ENCODE measurements around the gene EFHD2.
"Not testable (repeated sequence)": the region's sequence is repeated elsewhere in the genome, so short reads cannot be mapped to it uniquely, and the experiment has no call there.

EFHD2 gene

GRCh38 chr1:15456313-15456954 lies 46.7 kb downstream of the EFHD2 start, which contains the start of gene CELA2A:
TSS of gene CELA2A (plus strand) at chr1:15456732. CDS start at chr1:15456754, 22 bp downstream.
- DNase-seq: no peak

GRCh38 chr1:15457585-15457984 lies 47.9 kb downstream of the EFHD2 start:
- no peak for DNase-seq

GRCh38 chr1:15458388-15458787 lies 48.7 kb downstream of the EFHD2 start:
- DNase-seq: not testable (repeated sequence)

- no peak for DNase-seq
Measured at GRCh38 chr1:15459771-15460707, 50.4 kb downstream of the EFHD2 start.

- DNase-seq: no peak
Measured at GRCh38 chr1:15460708-15461095, 51.0 kb downstream of the EFHD2 start.

- not testable (repeated sequence) for DNase-seq
Measured at GRCh38 chr1:15463064-15463800, 53.5 kb downstream of the EFHD2 start.

GRCh38 chr1:15463926-15464322 lies 54.2 kb downstream of the EFHD2 start:
- DNase-seq: not testable (repeated sequence)

- no peak for DNase-seq
Measured at GRCh38 chr1:15465674-15466073, 56.0 kb downstream of the EFHD2 start.

DNA sequence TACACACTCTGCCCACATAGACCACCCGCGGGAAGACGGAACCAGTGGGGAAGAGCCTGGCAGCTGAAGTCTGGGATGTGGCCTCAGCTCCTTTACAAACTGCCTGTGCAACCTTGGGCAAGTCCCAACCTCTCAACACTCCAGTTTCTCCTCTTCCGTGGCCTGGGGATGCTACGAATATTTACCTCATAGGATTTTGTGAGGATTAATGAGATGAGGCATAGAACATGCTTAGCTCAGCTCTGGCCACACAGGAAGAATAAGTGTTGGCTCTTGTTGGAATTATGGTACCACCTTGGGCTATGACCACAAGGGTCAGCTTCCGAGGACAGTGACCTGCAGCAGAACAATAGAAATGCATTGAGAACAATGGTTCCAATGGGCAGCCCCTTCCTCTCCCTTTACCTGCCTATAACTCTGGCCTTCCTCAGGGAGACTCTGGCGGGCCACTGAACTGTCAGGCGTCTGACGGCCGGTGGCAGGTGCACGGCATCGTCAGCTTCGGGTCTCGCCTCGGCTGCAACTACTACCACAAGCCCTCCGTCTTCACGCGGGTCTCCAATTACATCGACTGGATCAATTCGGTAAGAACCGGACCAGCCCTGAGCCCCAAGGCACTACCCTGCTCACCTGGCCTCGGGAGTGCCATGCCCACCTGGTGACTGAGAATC lies 57.4 kb downstream of the EFHD2 start:
- DNase-seq: not testable (repeated sequence)

- DNase-seq: no peak
Measured at GRCh38 chr1:15468145-15468544, 58.5 kb downstream of the EFHD2 start.

GRCh38 chr1:15469361-15469760 lies 59.7 kb downstream of the EFHD2 start:
- DNase-seq: no peak

GRCh38 chr1:15469821-15470448 lies 60.2 kb downstream of the EFHD2 start:
- not testable (repeated sequence) for DNase-seq

- DNase-seq: not testable (repeated sequence)
Measured at GRCh38 chr1:15471067-15471466, 61.4 kb downstream of the EFHD2 start.

DNA sequence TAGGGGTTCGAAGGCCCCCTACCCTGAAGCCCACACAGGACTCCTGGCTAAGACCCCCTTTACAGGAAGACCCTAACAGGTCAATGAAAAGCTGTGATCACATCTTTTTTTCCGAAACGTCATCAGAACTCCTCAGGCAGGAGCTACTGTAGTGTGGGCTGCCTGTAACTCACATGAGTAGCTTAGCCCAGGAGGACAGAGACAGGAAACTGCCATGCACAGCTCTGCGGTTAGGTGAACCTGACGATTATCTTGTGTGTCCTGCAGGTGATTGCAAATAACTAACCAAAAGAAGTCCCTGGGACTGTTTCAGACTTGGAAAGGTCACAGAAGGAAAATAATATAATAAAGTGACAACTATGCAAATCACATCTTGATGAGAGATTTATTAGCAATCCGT lies 62.0 kb downstream of the EFHD2 start:
- DNase-seq: not testable (repeated sequence)

DNA sequence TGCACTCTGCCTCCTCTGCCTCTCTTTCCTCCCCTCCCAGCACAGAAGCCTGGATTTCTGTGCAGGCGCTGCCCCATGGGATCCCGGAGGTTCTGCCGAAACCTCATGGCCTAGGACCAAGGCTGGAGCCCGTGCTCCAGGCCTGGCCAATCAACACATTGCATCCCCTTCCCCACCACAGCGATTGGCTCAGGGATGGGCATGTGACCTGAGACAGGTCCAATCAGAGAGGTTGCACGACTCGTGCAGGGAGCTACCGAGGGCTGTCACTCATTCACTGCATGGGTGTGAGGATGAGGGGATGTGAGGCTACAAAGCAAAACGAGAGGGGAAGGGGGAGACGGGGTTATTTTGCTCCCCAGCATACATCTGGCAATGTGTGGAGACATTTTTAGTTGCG lies 62.9 kb downstream of the EFHD2 start:
- no peak for DNase-seq

DNA sequence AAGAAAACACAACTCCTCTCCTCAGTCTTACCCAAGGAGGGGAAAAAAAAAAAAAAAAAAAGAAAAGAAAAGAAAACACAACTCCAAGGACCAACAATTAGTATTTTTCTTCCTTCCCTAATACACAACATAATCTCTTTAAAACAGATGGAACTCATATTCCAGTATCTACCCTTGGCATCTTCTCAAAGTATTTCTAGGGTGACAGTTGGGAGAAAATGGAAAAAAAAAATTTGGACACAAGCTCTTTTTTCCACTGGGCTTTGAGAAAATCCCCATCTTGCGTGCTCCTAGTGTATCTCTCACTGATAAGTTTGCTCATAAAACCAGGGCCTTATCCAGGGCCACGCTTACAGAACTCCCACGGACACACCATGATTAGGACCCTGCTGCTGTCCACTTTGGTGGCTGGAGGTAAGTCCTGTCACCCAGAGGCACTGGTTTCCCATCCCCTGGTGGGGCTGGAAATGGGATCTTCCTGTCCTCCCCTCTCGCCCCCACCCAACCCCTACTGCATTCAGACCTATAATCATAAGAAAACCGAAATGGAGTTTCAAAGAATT lies 66.1 kb downstream of the EFHD2 start, which contains the start of gene CELA2B:
CELA2B (plus strand) TSS at position 353 of the 563 bp plus-strand sequence; CDS start at position 375, 22 bp downstream.
- no peak for DNase-seq

DNA sequence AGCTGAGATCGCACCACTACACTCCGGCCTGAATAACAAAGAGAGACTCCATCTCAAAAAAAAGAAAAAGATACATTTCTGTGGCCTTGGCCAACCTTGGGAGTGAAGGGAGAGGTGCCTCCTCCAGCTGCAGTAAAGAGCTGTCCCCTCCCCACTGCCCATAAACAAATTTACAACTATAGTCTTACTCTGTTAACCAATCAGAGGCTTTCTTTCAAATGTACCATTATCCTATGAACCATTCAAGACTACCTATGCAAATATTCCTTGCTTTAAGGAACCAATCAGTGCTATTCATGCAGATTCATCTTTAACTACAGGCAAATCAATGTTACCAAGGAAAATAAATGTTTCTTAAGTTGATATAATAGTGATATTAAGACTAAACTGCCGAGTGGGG lies 67.2 kb downstream of the EFHD2 start:
- no peak for DNase-seq

- no peak for DNase-seq
Measured at GRCh38 chr1:15477646-15478212, 68.0 kb downstream of the EFHD2 start.

All from COR-L47 (cell line).